ENCODE data around the gene ICAM1.

DNA sequence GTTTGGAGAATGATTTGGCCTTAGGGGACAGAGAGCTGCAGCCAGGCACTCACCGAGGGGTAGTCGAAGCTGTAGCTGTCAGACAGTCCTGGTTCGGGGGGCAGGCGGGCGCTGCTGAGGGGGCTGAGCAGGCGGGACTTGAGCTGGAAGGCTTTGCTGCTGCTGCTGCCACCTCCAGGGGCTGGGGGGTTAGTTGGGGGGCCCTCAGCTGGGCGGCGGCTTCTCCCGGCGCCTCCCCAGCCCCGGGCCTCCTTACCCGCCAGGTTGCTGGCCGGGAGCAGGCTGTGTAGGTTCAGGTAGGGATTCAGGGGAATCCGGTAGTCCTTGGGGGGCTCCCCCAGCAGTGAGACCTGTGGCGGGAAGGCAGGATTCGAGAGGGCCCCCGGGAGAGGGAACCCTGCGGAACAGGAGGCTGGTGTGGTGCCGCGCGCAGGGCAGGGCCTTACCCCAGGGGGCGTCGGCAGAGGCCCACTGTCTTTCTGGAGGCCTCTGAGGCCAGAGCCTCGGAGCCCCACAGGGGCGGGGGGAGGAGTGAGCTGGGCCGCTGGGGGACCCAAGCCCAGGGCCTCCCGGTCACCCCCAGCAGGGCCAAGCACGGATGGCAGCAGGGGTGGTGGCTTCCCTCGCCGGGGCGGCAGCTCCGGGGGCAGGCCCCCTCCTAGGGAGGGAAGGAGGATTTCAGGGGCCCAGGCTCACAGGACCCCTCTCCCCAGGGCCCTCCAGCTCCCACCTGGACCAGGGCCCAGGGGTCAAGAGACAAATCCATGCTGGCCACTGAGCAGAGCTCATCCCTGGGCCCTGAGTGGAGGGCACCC lies 49.9 kb downstream of the ICAM1 start:
- TF ChIP-seq, protein P1, sequence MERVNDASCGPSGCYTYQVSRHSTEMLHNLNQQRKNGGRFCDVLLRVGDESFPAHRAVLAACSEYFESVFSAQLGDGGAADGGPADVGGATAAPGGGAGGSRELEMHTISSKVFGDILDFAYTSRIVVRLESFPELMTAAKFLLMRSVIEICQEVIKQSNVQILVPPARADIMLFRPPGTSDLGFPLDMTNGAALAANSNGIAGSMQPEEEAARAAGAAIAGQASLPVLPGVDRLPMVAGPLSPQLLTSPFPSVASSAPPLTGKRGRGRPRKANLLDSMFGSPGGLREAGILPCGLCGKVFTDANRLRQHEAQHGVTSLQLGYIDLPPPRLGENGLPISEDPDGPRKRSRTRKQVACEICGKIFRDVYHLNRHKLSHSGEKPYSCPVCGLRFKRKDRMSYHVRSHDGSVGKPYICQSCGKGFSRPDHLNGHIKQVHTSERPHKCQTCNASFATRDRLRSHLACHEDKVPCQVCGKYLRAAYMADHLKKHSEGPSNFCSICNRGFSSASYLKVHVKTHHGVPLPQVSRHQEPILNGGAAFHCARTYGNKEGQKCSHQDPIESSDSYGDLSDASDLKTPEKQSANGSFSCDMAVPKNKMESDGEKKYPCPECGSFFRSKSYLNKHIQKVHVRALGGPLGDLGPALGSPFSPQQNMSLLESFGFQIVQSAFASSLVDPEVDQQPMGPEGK (CRISPR knock-in tag; IDR thresholded peaks at IDR 0.05; ENCODE audit: borderline replicate concordance), result no peak
- TF ChIP-seq OSR1 (CRISPR knock-in tag; IDR thresholded peaks at IDR 0.05) (no peak), BACH2 (CRISPR knock-in tag; IDR thresholded peaks at IDR 0.05; ENCODE audit: borderline replicate concordance) (no peak)

All from SK-N-SH treated with all-trans-retinoic acid at 6 μM for 48 hours (cell line).